Kidney epithelial cell (primary cell): Measurements from ENCODE around the gene GABRG1. TPM values are rescaled to one million over a fixed set of nuclear protein-coding genes. Genes with fewer than 3 reads are reported as not detected.

Experiments
- DNase-seq: peaks from one replicate; pipeline ENCODE4 v3.0.0-alpha.2; 2010; ENCODE audit warnings: low read depth
- H3K27me3 ChIP-seq: 2 replicates; pipeline ENCODE4 v1.6.0; 2011; ENCODE audit warnings: low read length; ENCODE audit not compliant: control insufficient read depth, insufficient read depth
- H3K36me3 ChIP-seq: 2 replicates; pipeline ENCODE4 v1.5.1; 2011; ENCODE audit warnings: low read length; ENCODE audit not compliant: control insufficient read depth, insufficient read depth
- H3K4me3 ChIP-seq: 2 replicates; pipeline ENCODE4 v1.5.1; 2011; ENCODE audit warnings: low read depth, mild to moderate bottlenecking, control low read depth, low read length
- total RNA-seq: library from RNA; depleted of rRNA; stranded (reverse); fragments of >200 nt; gene quantifications from 2 replicates; pipeline ENCODE4 v1.2.3, GENCODE V29; 2015
- TF ChIP-seq, protein P1 (sequence below): IDR thresholded peaks from 2 replicates; pipeline ENCODE4 v1.5.1; 2011; ENCODE audit warnings: mild to moderate bottlenecking, moderate library complexity, low read length, control low read depth, inconsistent platforms; ENCODE audit not compliant: insufficient read depth, poor library complexity, severe bottlenecking

The GABRG1 gene
- not detected in 2 replicates for total RNA-seq

DNA sequence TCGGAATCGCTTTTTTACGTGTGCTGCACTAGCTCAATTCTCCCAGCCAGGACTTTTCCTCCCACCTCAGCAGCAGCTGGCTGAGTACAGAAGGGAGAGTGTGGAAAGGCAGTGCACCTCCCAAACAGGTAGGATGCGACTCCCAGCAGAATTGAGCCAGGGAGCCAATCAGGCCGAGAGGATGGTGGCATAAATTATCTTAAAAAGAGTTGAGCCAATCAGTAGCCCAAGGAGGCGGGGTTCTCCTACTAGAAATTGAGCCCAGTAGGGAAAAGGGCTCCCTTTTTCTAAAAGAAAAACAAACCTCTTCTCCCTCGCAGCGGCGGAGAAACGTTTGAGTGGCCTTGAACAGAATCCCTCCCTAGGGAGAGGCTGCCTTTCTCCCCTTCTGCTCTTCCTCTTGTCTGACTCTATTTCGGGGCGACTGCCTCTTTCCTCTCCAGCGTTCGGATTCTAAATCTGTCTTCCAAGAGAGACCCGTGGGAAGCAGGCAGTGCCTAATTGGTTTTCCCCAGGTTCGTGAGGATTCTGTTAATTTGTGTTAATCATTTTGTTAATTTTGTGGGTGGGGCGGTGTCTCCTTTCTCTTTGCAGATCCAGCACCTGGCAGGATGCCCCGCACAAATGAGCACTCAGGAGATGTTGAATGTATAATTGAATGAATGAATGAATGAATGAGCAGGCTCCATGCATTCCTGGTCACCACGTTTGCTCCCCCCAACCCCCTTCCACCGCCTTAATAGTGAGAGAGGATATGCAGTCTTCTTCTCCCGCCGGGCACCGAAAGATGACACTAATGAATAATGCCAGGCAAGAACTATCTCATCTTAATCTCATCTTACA lies at the start of gene GABRG1:
Gene GABRG1 (minus strand): TSS at position 142 of the 843 bp plus-strand sequence. CDS start 141 bp downstream, at position 1.
- H3K36me3 ChIP-seq, result no peaks in the 10 kb centered on the region
- no peak within 1 kb of the TSS for H3K4me3 ChIP-seq
- TF ChIP-seq, protein P1, sequence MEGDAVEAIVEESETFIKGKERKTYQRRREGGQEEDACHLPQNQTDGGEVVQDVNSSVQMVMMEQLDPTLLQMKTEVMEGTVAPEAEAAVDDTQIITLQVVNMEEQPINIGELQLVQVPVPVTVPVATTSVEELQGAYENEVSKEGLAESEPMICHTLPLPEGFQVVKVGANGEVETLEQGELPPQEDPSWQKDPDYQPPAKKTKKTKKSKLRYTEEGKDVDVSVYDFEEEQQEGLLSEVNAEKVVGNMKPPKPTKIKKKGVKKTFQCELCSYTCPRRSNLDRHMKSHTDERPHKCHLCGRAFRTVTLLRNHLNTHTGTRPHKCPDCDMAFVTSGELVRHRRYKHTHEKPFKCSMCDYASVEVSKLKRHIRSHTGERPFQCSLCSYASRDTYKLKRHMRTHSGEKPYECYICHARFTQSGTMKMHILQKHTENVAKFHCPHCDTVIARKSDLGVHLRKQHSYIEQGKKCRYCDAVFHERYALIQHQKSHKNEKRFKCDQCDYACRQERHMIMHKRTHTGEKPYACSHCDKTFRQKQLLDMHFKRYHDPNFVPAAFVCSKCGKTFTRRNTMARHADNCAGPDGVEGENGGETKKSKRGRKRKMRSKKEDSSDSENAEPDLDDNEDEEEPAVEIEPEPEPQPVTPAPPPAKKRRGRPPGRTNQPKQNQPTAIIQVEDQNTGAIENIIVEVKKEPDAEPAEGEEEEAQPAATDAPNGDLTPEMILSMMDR, result no peak
- DNase-seq, result no peak
- no peaks in the 10 kb centered on the region for H3K27me3 ChIP-seq

DNA sequence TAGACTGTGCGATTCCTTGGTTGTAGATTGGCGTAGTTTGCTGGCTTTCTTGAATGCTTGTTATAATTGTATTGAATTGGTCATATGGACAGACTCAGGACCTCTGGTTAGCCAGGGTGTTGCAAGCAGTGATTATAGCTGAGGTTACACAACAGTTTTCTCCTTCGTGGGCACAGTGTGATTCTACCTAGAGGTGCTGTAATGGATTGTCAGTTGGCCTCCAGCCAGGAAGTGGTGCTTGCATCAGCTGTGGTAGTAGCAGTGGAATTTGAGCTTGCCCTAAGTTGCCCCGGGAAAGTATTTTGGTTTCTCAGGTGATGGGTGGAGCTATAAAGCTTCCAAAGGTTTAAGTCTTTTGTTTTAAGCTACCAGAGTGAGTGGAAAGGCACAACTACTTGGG lies 23.1 kb upstream of the GABRG1 start:
- Histone ChIP-seq H3K27me3 (no peaks in the 10 kb centered on the region), H3K4me3 (no peak overlapping the region), H3K36me3 (no peaks in the 10 kb centered on the region)
- TF ChIP-seq, protein P1, result no peak
- no peak for DNase-seq

DNA sequence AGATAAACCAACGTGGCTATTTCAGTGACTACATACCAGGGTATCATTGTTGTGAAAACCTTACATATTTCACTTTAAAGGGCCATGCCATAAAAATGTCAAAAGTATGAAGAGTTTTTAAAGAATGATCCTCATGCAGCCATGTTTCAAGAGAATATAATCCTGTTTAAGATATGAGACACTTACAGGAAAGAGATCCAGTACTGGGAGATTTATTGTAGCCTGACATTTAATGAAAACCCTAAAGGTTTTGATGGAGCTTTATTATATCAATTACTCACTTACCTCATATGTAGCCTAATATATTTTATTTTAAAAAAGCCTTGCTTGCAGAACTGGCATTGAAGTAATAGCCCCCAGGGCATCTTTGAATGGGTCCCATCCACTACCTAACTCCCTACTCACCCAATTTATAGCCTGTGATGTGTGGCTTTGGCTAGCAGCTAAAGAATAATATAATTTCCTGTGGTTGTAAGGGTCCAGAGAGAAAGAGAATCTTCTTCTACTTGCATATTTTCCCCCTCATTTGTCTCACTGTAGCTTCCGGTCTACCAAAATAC lies 7.7 kb upstream of the GABRG1 start:
- no peak overlapping the region for H3K4me3 ChIP-seq
- no peaks in the 10 kb centered on the region for H3K36me3 ChIP-seq
- no peak for DNase-seq
- no peaks in the 10 kb centered on the region for H3K27me3 ChIP-seq
- TF ChIP-seq, protein P1, result no peak

DNA sequence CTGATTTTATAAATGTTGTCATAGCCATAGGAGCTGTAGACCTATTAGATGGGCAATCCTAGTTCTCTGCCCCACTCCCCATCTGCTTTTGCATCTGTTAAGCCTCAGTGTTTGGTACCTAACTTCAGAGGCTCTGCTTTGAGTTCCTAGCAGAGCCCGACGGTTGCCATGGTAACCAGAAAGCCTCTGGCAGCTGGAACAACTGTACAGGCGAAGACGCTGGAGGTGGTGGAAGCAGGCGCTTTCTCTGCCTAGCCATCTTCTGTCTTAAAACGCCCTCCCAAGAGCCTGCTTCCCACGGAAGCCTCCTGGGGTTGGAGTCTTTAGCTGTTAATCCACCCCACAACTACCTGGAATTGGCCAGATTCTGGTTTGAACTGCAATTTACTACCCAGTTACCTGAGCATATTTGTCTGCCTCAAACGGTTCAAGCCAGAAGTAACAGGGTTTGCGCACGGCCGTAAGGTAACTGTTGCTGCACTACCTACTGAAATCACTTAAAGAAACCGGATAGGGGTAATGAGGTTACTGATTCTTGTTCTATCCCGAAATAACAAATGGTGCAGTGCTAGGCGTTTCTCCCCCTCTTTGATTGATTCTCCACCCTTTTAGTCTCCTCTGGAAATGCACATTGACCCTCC lies 1.0 kb upstream of the GABRG1 start:
- TF ChIP-seq, protein P1, result no peak
- Histone ChIP-seq H3K27me3 (no peaks in the 10 kb centered on the region), H3K4me3 (no peak overlapping the region), H3K36me3 (no peaks in the 10 kb centered on the region)
- no peak for DNase-seq

DNA sequence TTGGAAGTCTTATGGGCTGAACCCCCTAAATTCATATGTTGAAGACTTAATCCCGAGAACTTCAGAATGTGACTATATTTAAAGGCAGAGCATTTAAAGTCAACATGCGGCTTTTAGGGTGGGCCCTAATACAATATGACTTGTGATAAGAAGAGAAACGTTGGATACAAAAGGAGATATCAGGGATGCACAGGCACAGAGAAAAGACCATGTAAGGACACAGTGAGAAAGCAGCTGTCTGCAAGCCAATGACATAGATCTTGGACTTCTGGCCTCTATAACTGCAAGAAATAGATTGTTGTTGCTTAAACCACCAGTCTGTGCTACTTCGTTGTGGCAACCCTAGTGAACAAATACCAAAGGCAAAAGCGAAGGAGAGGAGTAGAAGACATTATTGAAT lies 42.2 kb downstream of the GABRG1 start:
- no peak overlapping the region for H3K4me3 ChIP-seq
- TF ChIP-seq, protein P1, result no peak
- H3K36me3 ChIP-seq, result no peaks in the 10 kb centered on the region
- no peaks in the 10 kb centered on the region for H3K27me3 ChIP-seq
- DNase-seq, result no peak
